ENCODE data around the gene B3GNT9.

B3GNT9 gene

GRCh38 chr16:67150833-67151396, at the start of gene B3GNT9:
Gene B3GNT9 (minus strand): TSS chr16:67150998. CDS start chr16:67150485, 513 bp downstream.
- peak; percentile 85 for DNase-seq (ENCODE audit: low spot score)

- no peak for DNase-seq (ENCODE audit: low spot score)
Measured at GRCh38 chr16:67200491-67200890, 49.7 kb upstream of the B3GNT9 start.

GRCh38 chr16:67199808-67200198, 49.0 kb upstream of the B3GNT9 start:
- peak; percentile 66 for DNase-seq (ENCODE audit: low spot score)

- DNase-seq (ENCODE audit: low spot score): peak; percentile 90
Measured at GRCh38 chr16:67199011-67199807, 48.4 kb upstream of the B3GNT9 start, which contains the start of gene ELMO3. Gene ELMO3 (plus strand): TSS chr16:67199131. CDS start chr16:67199327, 196 bp downstream.

- DNase-seq (ENCODE audit: low spot score): peak; percentile 77
Measured at GRCh38 chr16:67198238-67198734, 47.5 kb upstream of the B3GNT9 start.

GRCh38 chr16:67197704-67198103, 46.9 kb upstream of the B3GNT9 start:
- no peak for DNase-seq (ENCODE audit: low spot score)

- DNase-seq (ENCODE audit: low spot score): no peak
Measured at GRCh38 chr16:67196881-67197280, 46.1 kb upstream of the B3GNT9 start.

- DNase-seq (ENCODE audit: low spot score): no peak
Measured at GRCh38 chr16:67195676-67196075, 44.9 kb upstream of the B3GNT9 start.

GRCh38 chr16:67194260-67194659, 43.5 kb upstream of the B3GNT9 start:
- no peak for DNase-seq (ENCODE audit: low spot score)

GRCh38 chr16:67193536-67193935, 42.7 kb upstream of the B3GNT9 start:
- no peak for DNase-seq (ENCODE audit: low spot score)

GRCh38 chr16:67192781-67193361, 42.1 kb upstream of the B3GNT9 start:
- no peak for DNase-seq (ENCODE audit: low spot score)

- DNase-seq (ENCODE audit: low spot score): peak; percentile 98
Measured at GRCh38 chr16:67191995-67192681, 41.3 kb upstream of the B3GNT9 start, which contains the start of gene E2F4. Gene E2F4 (plus strand): TSS chr16:67192155. CDS start chr16:67192228, 73 bp downstream.

- DNase-seq (ENCODE audit: low spot score): no peak
Measured at GRCh38 chr16:67191411-67191994, 40.7 kb upstream of the B3GNT9 start.

GRCh38 chr16:67190448-67191399, 39.9 kb upstream of the B3GNT9 start:
- DNase-seq (ENCODE audit: low spot score): no peak

GRCh38 chr16:67190041-67190440, 39.2 kb upstream of the B3GNT9 start, which contains the start of gene EXOC3L1:
Gene EXOC3L1 (minus strand): TSS chr16:67190136. CDS start chr16:67189676, 460 bp downstream.
- no peak for DNase-seq (ENCODE audit: low spot score)

- no peak for DNase-seq (ENCODE audit: low spot score)
Measured at GRCh38 chr16:67188798-67189197, 38.0 kb upstream of the B3GNT9 start.

GRCh38 chr16:67188323-67188722, 37.5 kb upstream of the B3GNT9 start:
- DNase-seq (ENCODE audit: low spot score): no peak

GRCh38 chr16:67187175-67187890, 36.5 kb upstream of the B3GNT9 start:
- DNase-seq (ENCODE audit: low spot score): no peak

GRCh38 chr16:67186550-67186950, 35.8 kb upstream of the B3GNT9 start:
- DNase-seq (ENCODE audit: low spot score): no peak

- no peak for DNase-seq (ENCODE audit: low spot score)
Measured at GRCh38 chr16:67185651-67186134, 34.9 kb upstream of the B3GNT9 start.

Data from iPS-NIHi11 (cell line).